Tibial nerve (tissue), 4 donors: ENCODE measurements around the gene SAMMSON.

Source experiments
- EP300 ChIP-seq, 2 donors: sonication (generic); formaldehyde crosslinking; IDR thresholded peaks; one replicate each; pipeline ENCODE4 v1.6.1; 2017; ENCODE audit warnings: antibody characterized with exemption in 2 of 2, mild to moderate bottlenecking in 1 of 2
- POLR2A ChIP-seq, 2 donors: fragments of 450-650 bp; IDR thresholded peaks; one replicate each; pipeline ENCODE4 v1.6.1; 2017; ENCODE audit warnings: antibody characterized with exemption in 2 of 2, mild to moderate bottlenecking in 2 of 2, moderate library complexity in 2 of 2
- TF ChIP-seq, protein P1 (sequence below), 5 experiments: fragments of 200-600 bp in 3 of 5; fragments of 450-650 bp in 2 of 5; sonication (generic) in 3 of 5; IDR thresholded peaks; one replicate each; pipeline ENCODE4 v1.5.1; 2016 to 2019; ENCODE audit warnings: antibody characterized with exemption in 5 of 5, mild to moderate bottlenecking in 3 of 5, moderate library complexity in 2 of 5

GRCh38 chr3:70095260-70095659 is 95.7 kb downstream of the SAMMSON start:
- TF ChIP-seq, protein P1, sequence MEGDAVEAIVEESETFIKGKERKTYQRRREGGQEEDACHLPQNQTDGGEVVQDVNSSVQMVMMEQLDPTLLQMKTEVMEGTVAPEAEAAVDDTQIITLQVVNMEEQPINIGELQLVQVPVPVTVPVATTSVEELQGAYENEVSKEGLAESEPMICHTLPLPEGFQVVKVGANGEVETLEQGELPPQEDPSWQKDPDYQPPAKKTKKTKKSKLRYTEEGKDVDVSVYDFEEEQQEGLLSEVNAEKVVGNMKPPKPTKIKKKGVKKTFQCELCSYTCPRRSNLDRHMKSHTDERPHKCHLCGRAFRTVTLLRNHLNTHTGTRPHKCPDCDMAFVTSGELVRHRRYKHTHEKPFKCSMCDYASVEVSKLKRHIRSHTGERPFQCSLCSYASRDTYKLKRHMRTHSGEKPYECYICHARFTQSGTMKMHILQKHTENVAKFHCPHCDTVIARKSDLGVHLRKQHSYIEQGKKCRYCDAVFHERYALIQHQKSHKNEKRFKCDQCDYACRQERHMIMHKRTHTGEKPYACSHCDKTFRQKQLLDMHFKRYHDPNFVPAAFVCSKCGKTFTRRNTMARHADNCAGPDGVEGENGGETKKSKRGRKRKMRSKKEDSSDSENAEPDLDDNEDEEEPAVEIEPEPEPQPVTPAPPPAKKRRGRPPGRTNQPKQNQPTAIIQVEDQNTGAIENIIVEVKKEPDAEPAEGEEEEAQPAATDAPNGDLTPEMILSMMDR (IDR thresholded peaks at IDR 0.05): no peak
- TF ChIP-seq POLR2A (IDR thresholded peaks at IDR 0.05) (no peak), EP300 (IDR thresholded peaks at IDR 0.05) (no peak)
